ENCODE measurements around the gene COX6A1.

The COX6A1 gene

GRCh38 chr12:120469450-120470149 is 31.7 kb downstream of the COX6A1 start, which contains the start of gene SRSF9:
Gene SRSF9 (minus strand): TSS chr12:120469748. CDS start chr12:120469609, 139 bp downstream.
- peaks cover 16% of the 10 kb centered on the region; the same call in 1 of the 2 replicates for H3F3A ChIP-seq (ENCODE audit: insufficient read depth)
- peaks cover 58% of the 10 kb centered on the region for H3K79me2 ChIP-seq (ENCODE audit: insufficient read depth, low read length)
- peak within 1 kb of the TSS; percentile 82 for H3K9ac ChIP-seq (ENCODE audit: low read length)

GRCh38 chr12:120470150-120470784 is 32.4 kb downstream of the COX6A1 start:
- H3K9ac ChIP-seq (ENCODE audit: low read length): peak overlapping the region; percentile 82
- H4K20me1 ChIP-seq (ENCODE audit: low read depth, low read length): peaks cover 28% of the 10 kb centered on the region
- no peaks in the 10 kb centered on the region for H3K27me3 ChIP-seq (ENCODE audit: low read length)
- peak overlapping the region; percentile 87 for H2AFZ ChIP-seq (ENCODE audit: low read depth, low read length, severe bottlenecking)
- H3K79me2 ChIP-seq (ENCODE audit: insufficient read depth, low read length): peaks cover 53% of the 10 kb centered on the region
- H3K9me2 ChIP-seq (replicated peaks; ENCODE audit: insufficient read depth, low read length): no peaks in the 10 kb centered on the region
- no peaks in the 10 kb centered on the region for H3K9me3 ChIP-seq (ENCODE audit: insufficient read depth, low read length)
- H3K4me3 ChIP-seq (ENCODE audit: insufficient read depth, low read length, poor library complexity, severe bottlenecking): peak overlapping the region; percentile 84
- peak overlapping the region; percentile 62 for H3K27ac ChIP-seq (ENCODE audit: low read depth, low read length)
- peaks cover 15% of the 10 kb centered on the region; the same call in 1 of the 2 replicates for H3F3A ChIP-seq (ENCODE audit: insufficient read depth)
- TF ChIP-seq CTCF (IDR thresholded peaks at IDR 0.05; ENCODE audit: insufficient read depth, low read length, poor library complexity, severe bottlenecking): no peak
- TF ChIP-seq EZH2phosphoT487 (conservative IDR thresholded peaks at IDR 0.05; ENCODE audit: low read length): no peak
- peaks cover 8% of the 10 kb centered on the region; the same call in 1 of the 2 replicates for H3K36me3 ChIP-seq (ENCODE audit: low read length)
- H3K4me2 ChIP-seq (ENCODE audit: low read depth, low read length, poor library complexity, severe bottlenecking): peak overlapping the region; percentile 66

More at GRCh38 chr12:120469450-120470149, 31.7 kb downstream of the COX6A1 start, which contains the start of gene SRSF9:
- Histone ChIP-seq H3K4me3 (ENCODE audit: insufficient read depth, low read length, poor library complexity, severe bottlenecking) (peak within 1 kb of the TSS; percentile 84), H3K9me2 (replicated peaks; ENCODE audit: insufficient read depth, low read length) (no peaks in the 10 kb centered on the region), H3K4me2 (ENCODE audit: low read depth, low read length, poor library complexity, severe bottlenecking) (peak within 1 kb of the TSS; percentile 66), H3K9me3 (ENCODE audit: insufficient read depth, low read length) (no peaks in the 10 kb centered on the region), H4K20me1 (ENCODE audit: low read depth, low read length) (peaks cover 34% of the 10 kb centered on the region), H3K27me3 (ENCODE audit: low read length) (no peaks in the 10 kb centered on the region), H3K27ac (ENCODE audit: low read depth, low read length) (peak within 1 kb of the TSS; percentile 62), H2AFZ (ENCODE audit: low read depth, low read length, severe bottlenecking) (peak within 1 kb of the TSS; percentile 87), H3K36me3 (ENCODE audit: low read length) (peaks cover 15% of the 10 kb centered on the region)
- TF ChIP-seq CTCF (IDR thresholded peaks at IDR 0.05; ENCODE audit: insufficient read depth, low read length, poor library complexity, severe bottlenecking): peak; percentile 84
- TF ChIP-seq EZH2phosphoT487 (conservative IDR thresholded peaks at IDR 0.05; ENCODE audit: low read length): no peak

- H3K9ac ChIP-seq (ENCODE audit: low read length): no peak overlapping the region
- H3K27ac ChIP-seq (ENCODE audit: low read depth, low read length): no peak overlapping the region
- H4K20me1 ChIP-seq (ENCODE audit: low read depth, low read length): peaks cover 12% of the 10 kb centered on the region
- no peak overlapping the region for H3K4me3 ChIP-seq (ENCODE audit: insufficient read depth, low read length, poor library complexity, severe bottlenecking)
- H3K36me3 ChIP-seq (ENCODE audit: low read length): peaks cover 2% of the 10 kb centered on the region; the same call in 1 of the 2 replicates
- H3K27me3 ChIP-seq (ENCODE audit: low read length): no peaks in the 10 kb centered on the region
- no peak for TF ChIP-seq EZH2phosphoT487 (conservative IDR thresholded peaks at IDR 0.05; ENCODE audit: low read length)
- TF ChIP-seq CTCF (IDR thresholded peaks at IDR 0.05; ENCODE audit: insufficient read depth, low read length, poor library complexity, severe bottlenecking): no peak
- no peaks in the 10 kb centered on the region for H3K9me2 ChIP-seq (replicated peaks; ENCODE audit: insufficient read depth, low read length)
- peaks cover 11% of the 10 kb centered on the region; the same call in 1 of the 2 replicates for H3F3A ChIP-seq (ENCODE audit: insufficient read depth)
- H3K4me2 ChIP-seq (ENCODE audit: low read depth, low read length, poor library complexity, severe bottlenecking): peak overlapping the region; percentile 66
- peaks cover 30% of the 10 kb centered on the region for H3K79me2 ChIP-seq (ENCODE audit: insufficient read depth, low read length)
- H3K9me3 ChIP-seq (ENCODE audit: insufficient read depth, low read length): no peaks in the 10 kb centered on the region
- H2AFZ ChIP-seq (ENCODE audit: low read depth, low read length, severe bottlenecking): no peak overlapping the region
These were observed 34.6 kb downstream of the COX6A1 start for GRCh38 chr12:120472521-120472920.

Measured in SU-DHL-6 (cell line).